Measurements from ENCODE around the gene RMRP.

Gene RMRP

GRCh38 chr9:35609820-35610163 is 48.0 kb downstream of the RMRP start:
- no peak for DNase-seq (ENCODE audit: low spot score)

- no peak for DNase-seq (ENCODE audit: low spot score)
These were observed 48.6 kb downstream of the RMRP start for GRCh38 chr9:35609001-35609819.

GRCh38 chr9:35608221-35608620 is 49.6 kb downstream of the RMRP start:
- no peak for DNase-seq (ENCODE audit: low spot score)

Measured in HuH-7.5 (cell line).